ENCODE results near the gene METTL6.
"Not testable (repeated sequence)": the region's sequence is repeated elsewhere in the genome, so short reads cannot be mapped to it uniquely, and the experiment has no call there.

Gene METTL6

DNA sequence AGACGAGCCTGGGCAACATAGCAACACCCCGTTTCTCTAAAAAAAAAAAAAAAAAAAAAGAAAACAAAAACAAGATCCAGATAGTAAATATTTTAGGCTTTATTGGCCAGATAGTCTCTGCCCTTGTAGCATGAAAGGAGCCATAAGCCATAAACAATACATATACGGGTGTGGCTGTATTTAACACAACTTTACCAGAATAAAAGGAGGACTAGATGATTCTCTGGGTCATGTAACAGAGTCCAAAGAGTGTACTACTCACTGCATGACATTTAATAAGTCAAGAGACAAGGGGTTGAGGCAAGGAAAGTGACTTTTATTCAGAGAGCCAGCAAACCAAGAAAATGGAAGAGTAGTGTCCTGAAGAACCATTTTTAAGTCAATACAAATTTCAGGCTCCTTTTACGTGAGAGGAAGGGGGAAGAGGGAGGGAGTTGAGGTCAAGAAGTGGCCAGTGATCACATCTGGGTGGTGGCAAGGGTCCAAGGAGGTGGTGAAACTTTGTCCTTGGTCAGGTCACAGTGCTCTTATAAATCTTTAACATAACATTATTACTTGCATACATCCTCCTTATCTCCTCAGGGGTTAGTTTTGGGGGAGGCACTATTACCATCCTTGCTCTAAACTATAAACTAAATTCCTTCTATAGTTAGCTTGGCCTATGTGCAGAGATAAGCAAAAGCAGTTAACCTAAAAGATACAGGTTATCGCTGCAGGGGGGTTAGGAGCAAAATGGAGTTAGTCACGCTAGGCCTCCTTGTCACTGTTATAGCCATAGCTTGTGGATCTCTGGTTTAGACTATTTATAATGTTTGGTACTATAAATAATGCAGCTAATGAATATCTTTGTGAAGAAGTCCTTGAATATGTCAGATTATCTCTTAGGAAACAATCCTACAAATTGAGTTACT, 46.1 kb downstream of the METTL6 start:
- in situ Hi-C loops (cut with MboI; ENCODE audit: low sequenced_read_pairs): loop anchor here (10.0 kb wide), 1 partner anchor 116 kb away; no protein-coding TSS in a partner anchor

DNA sequence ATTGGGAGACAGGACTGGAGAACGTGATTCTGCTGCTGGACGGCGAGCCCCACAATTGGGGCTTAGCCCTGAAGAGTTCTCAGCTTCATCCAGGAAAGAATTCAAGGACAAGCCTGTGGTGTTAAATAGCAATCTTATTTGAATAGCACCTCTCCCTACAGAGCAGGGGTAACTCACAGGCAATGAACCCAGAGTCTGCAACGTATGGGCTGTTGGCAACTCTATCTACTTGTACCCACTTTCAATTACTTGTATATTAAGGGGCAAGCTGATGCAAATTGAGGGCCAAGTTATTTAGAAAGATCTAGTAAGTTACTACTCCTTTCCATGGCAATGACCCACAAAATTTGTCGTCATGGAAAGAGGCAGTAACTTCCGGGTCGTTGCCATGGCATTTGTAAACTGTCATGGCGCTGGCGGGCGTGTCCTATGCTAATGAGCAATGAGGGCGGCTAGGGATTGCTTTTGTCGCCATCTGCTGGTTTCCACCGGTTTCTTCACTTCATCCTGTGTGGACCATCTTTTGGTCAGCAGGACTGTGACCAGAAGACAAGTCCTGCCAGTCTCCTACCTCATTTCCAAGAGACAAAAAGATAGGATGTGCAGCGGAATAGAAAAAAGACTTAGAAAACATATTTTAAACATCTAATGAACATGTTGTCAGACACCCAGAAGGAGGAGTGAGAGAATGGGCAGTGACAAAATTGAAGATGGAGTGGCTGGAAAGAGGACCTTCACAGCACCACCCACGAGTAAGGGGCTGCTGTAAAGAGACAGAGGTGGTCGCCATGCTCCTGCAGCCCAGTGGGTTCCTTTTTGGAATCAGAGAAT, 49.2 kb downstream of the METTL6 start:
- in situ Hi-C loops (cut with MboI; ENCODE audit: low sequenced_read_pairs): no loop called here

GRCh38 chr3:15375461-15376000, 51.8 kb downstream of the METTL6 start:
- in situ Hi-C loops (cut with MboI; ENCODE audit: low sequenced_read_pairs): no loop called here

- in situ Hi-C loops (cut with MboI; ENCODE audit: low sequenced_read_pairs): no loop called here
Observed at GRCh38 chr3:15372918-15373317, 54.4 kb downstream of the METTL6 start.

DNA sequence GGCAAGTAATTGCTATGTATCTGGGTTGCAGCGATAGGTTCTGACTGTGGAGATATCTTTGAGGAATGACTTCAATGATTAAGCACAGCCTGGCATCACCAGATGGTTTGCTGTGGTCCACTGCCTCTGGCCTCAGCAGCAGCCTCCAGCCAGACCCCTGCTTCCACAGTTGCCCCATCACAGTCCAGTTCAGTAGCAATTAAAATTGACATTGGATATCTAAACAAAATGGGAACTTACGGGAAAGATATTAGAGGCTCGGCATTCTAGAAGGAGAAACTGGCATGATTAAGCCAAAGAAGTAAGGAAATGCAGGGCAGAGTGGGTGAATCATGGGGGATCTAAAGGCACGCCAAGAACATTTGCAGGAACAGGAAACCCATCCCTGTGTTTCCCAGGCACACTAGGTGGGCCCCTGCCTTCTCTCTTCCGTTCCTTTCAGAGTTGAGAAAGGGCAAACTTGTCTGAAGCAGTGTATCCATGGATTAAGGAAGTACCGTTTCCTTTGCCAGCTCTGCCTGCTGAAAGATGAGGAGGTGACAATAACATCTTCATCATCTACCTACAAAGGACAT, 58.7 kb downstream of the METTL6 start:
- in situ Hi-C loops (cut with MboI; ENCODE audit: low sequenced_read_pairs): no loop called here

DNA sequence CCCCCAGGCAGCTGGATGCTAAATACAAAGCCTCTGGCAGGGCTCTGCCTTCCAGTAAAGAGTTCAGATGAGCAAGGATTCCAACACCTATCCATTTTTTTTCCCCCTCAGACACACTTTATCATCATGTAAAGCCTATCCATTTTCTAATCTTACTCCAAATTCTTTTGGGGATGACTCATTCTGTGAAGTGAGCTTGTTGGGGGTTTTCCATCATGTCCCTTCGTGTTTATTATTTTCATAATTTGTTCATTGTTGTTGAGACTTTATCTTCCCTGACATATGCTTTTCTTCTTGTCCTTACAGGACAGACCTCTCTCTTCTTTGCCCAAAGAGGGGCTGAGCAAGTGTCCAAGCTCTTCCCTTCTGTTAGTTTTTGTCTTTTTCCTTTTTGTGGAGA, 60.3 kb downstream of the METTL6 start:
- in situ Hi-C loops (cut with MboI; ENCODE audit: low sequenced_read_pairs): no loop called here

DNA sequence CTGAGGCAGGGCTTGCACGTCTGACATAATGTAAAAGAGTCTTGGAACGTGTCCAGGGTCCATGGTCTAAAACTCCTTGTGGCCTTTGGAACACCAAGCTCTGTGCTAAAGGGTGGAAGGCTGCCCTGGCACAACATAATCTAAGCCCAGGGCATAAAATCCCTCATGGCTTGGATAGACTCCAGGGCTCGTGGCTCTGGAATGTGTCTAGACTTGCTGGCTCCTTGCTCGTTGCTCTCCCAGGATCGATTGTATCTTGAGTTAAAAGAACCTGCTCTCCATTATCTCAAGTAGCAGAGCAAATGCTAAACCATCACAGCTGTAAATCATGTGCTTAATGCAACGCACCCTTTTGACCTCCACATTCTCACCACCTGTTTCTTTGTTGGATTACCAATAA, 63.3 kb downstream of the METTL6 start:
- in situ Hi-C loops (cut with MboI; ENCODE audit: low sequenced_read_pairs): not testable (repeated sequence)

DNA sequence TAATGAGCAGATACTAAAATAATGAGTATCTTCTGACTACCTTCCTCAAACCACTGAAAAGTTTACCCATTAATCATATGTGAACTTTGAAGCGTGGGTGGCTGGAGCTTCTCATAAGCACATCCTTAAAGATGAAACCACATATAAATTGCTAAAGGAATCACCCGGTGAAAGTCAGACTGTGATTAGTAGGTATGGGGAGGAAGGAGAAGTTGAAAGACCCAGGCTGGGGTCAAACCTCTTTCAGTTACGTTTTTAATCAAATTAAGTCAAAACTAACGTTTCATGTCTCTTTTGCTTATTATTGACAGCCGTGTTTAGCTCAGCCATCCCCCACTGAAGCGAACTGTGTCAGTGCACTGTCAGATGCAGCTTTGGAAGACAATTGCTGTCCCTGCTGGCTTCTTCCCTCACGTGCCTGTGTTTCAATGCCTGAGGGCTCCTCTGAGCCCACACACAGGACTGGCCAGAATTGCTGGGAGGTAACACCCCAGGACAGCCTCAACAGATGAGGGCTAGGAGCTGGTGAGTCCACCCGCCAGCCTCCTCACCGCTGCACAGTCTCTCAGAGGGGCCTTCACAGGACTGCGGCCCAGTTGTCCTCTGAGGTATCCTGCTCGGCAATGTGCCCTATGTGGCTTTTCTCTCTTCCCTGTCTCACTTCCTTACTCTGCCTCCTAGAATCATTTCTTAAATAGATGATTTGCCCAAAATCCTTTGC, 65.7 kb downstream of the METTL6 start:
- in situ Hi-C loops (cut with MboI; ENCODE audit: low sequenced_read_pairs): no loop called here

DNA sequence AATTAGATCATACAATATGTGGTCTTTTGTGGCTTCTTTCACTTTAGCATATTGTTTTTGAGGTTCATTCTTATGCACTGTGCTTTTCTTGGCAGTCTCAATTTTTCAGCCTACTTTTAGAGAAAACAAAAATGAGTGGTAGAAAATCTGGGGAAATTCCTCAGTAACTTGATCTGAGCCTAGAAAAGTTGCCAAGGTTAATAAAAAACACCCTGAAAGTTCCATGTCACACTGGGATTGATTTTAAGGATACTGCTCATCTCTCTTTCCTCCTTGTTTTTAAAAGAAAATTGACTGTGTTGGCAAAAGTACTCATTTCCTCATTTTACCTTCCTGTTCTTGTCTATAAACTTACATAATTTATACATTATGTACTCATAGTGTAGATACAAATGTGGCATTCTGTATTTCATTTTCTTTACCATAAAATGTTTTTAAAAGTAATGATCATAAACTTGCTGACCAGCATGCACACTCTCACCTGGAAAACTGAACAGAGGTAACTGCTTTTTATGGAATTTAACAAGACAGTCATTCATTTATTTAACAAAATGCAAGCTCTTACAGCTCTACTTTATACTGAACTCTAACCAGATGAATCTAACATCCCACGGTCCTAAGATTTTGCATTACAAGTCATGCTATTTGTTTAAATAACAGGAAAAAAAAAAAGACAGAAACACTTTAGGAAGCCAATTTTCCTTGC, 66.4 kb downstream of the METTL6 start:
- in situ Hi-C loops (cut with MboI; ENCODE audit: low sequenced_read_pairs): no loop called here

Data from HL-60/S4 (cell line).